GM23338 (cell line): ENCODE data around the gene IFNLR1. TPM values are rescaled to one million over a fixed set of nuclear protein-coding genes. Genes with fewer than 3 reads are reported as not detected.

Experiments used
- ATAC-seq: fragments of 200-7000 bp; cut with Tn5 transposase; 3 replicates; pipeline ENCODE4 v1.9.1; 2020
- DNase-seq: peaks from one replicate; pipeline ENCODE4 v3.0.0-alpha.2; 2015; ENCODE audit warnings: low spot score
- H2AFZ ChIP-seq: fragments of 200-600 bp; sonication (generic); 2 replicates; pipeline ENCODE4 v1.8.0; 2016; ENCODE audit warnings: antibody characterized with exemption, mild to moderate bottlenecking, moderate library complexity
- H3F3A ChIP-seq: fragments of 200-600 bp; sonication (generic); replicated peaks from 2 replicates; pipeline ENCODE4 v1.8.0; 2017; ENCODE audit warnings: antibody characterized with exemption, mixed run types, low read depth
- H3K27ac ChIP-seq: fragments of 200-600 bp; sonication (generic); 2 replicates; pipeline ENCODE4 v1.6.1; 2016; ENCODE audit warnings: low read depth
- H3K27me3 ChIP-seq: fragments of 200-600 bp; sonication (generic); 2 replicates; pipeline ENCODE4 v1.8.0; 2016; ENCODE audit warnings: mild to moderate bottlenecking, mixed run types, moderate library complexity; ENCODE audit not compliant: insufficient read depth
- H3K36me3 ChIP-seq: fragments of 200-600 bp; sonication (generic); 2 replicates; pipeline ENCODE4 v1.8.0; 2016; ENCODE audit warnings: mild to moderate bottlenecking; ENCODE audit not compliant: insufficient read depth
- H3K4me1 ChIP-seq: fragments of 200-600 bp; sonication (generic); 2 replicates; pipeline ENCODE4 v1.8.0; 2016; ENCODE audit warnings: mild to moderate bottlenecking, moderate library complexity; ENCODE audit not compliant: insufficient read depth
- H3K4me2 ChIP-seq: fragments of 200-600 bp; sonication (generic); 2 replicates; pipeline ENCODE4 v1.7.1; 2017; ENCODE audit warnings: mixed run types
- H3K4me3 ChIP-seq: fragments of 200-600 bp; sonication (generic); 2 replicates; pipeline ENCODE4 v1.6.1; 2016; ENCODE audit warnings: mixed run types
- H3K79me2 ChIP-seq: fragments of 200-600 bp; sonication (generic); replicated peaks from 2 replicates; pipeline ENCODE4 v1.8.0; 2017; ENCODE audit warnings: mild to moderate bottlenecking; ENCODE audit not compliant: insufficient read depth
- H3K9me2 ChIP-seq: fragments of 200-600 bp; sonication (generic); 2 replicates; pipeline ENCODE4 v1.8.0; 2017; ENCODE audit not compliant: insufficient read depth
- H4K20me1 ChIP-seq: fragments of 200-600 bp; sonication (generic); replicated peaks from 2 replicates; pipeline ENCODE4 v1.8.0; 2017; ENCODE audit warnings: mild to moderate bottlenecking; ENCODE audit not compliant: insufficient read depth
- H3K27ac Mint-ChIP-seq: 2 replicates; pipeline ENCODE4 v1.8.0; 2020; ENCODE audit warnings: inconsistent platforms, mild to moderate bottlenecking, moderate library complexity, mixed read lengths
- H3K27me3 Mint-ChIP-seq: 3 replicates; pipeline ENCODE4 v1.8.0; 2022; ENCODE audit warnings: low read depth, mild to moderate bottlenecking, moderate library complexity, mixed read lengths, inconsistent platforms; ENCODE audit not compliant: insufficient read depth, poor library complexity
- H3K36me3 Mint-ChIP-seq: 3 replicates; pipeline ENCODE4 v1.8.0; 2021; ENCODE audit warnings: low read depth, mild to moderate bottlenecking, inconsistent platforms, moderate library complexity, mixed read lengths
- H3K4me1 Mint-ChIP-seq: 3 replicates; pipeline ENCODE4 v1.8.0; 2020; ENCODE audit warnings: mild to moderate bottlenecking, inconsistent platforms, mixed read lengths
- H3K4me3 Mint-ChIP-seq: 3 replicates; pipeline ENCODE4 v1.8.0; 2021; ENCODE audit warnings: moderate library complexity, mild to moderate bottlenecking, inconsistent platforms, mixed read lengths
- H3K9me3 Mint-ChIP-seq: 3 replicates; pipeline ENCODE4 v1.8.0; 2020; ENCODE audit warnings: moderate library complexity, mild to moderate bottlenecking, inconsistent platforms, mixed read lengths
- CREB1 ChIP-seq: fragments of 250-450 bp; sonication (Bioruptor Pico); IDR thresholded peaks from 2 replicates; pipeline ENCODE4 v1.5.0; 2020; ENCODE audit warnings: low read depth, mild to moderate bottlenecking, moderate library complexity
- CTCF ChIP-seq, 2 experiments: fragments of 200-600 bp in 1 of 2; sonication (generic) in 1 of 2; conservative IDR thresholded peaks; 2 replicates each; pipeline versions ENCODE4 v1.5.1 to v1.6.1; 2016 to 2017; ENCODE audit warnings: antibody characterized with exemption in 2 of 2, low read depth in 2 of 2, mild to moderate bottlenecking in 2 of 2, moderate library complexity in 1 of 2
- ETS1 ChIP-seq: IDR thresholded peaks from 2 replicates; pipeline ENCODE4 v1.6.1; 2016; ENCODE audit warnings: antibody characterized with exemption
- EZH2 ChIP-seq: fragments of 200-600 bp; sonication (generic); IDR thresholded peaks from one replicate; pipeline ENCODE4 v1.8.0; 2017; ENCODE audit warnings: antibody characterized with exemption, mild to moderate bottlenecking, low read depth; ENCODE audit not compliant: unreplicated experiment
- EZH2phosphoT487 ChIP-seq: fragments of 200-600 bp; sonication (generic); IDR thresholded peaks from one replicate; pipeline ENCODE4 v1.8.1; 2018; ENCODE audit warnings: antibody characterized with exemption; ENCODE audit not compliant: unreplicated experiment
- JUNB ChIP-seq: IDR thresholded peaks from one replicate; pipeline ENCODE4 v1.6.1; 2016; ENCODE audit warnings: antibody characterized with exemption; ENCODE audit not compliant: unreplicated experiment
- NANOG ChIP-seq: IDR thresholded peaks from 2 replicates; pipeline ENCODE4 v1.6.1; 2016; ENCODE audit warnings: antibody characterized with exemption, borderline replicate concordance
- POLR2AphosphoS5 ChIP-seq: IDR thresholded peaks from 2 replicates; pipeline ENCODE4 v1.6.1; 2016; ENCODE audit warnings: antibody characterized with exemption, low read depth
- STAT1 ChIP-seq: IDR thresholded peaks from one replicate; pipeline ENCODE4 v1.6.1; 2016; ENCODE audit warnings: antibody characterized with exemption; ENCODE audit not compliant: unreplicated experiment
- ZNF114 ChIP-seq: fragments of 250-450 bp; sonication (Bioruptor Pico); IDR thresholded peaks from 2 replicates; pipeline ENCODE4 v1.5.0; 2020; ENCODE audit warnings: mild to moderate bottlenecking, moderate library complexity
- ZNF331 ChIP-seq: fragments of 250-450 bp; sonication (Bioruptor Pico); IDR thresholded peaks from 2 replicates; pipeline ENCODE4 v1.5.0; 2020; ENCODE audit warnings: low read depth, mild to moderate bottlenecking, moderate library complexity
- ZNF462 ChIP-seq: fragments of 250-450 bp; sonication (Bioruptor Pico); IDR thresholded peaks from 2 replicates; pipeline ENCODE4 v1.5.0; 2020; ENCODE audit warnings: mild to moderate bottlenecking, moderate library complexity
- polyA plus RNA-seq: library from polyadenylated mRNA; unstranded; fragments of >200 nt; fragmentation: Nextera tagmentation; extraction: Ambion mirVana; gene quantifications from 2 replicates; pipeline ENCODE4 v1.2.1, GENCODE V29; 2016
- total RNA-seq: library from RNA; depleted of rRNA; stranded (reverse); fragments of >200 nt; shearing (Covaris generic); gene quantifications from 2 replicates; pipeline ENCODE4 v1.2.3, GENCODE V29; 2014

Gene IFNLR1
- total and polyA plus RNA-seq, 2 experiments from 2014 or later, result 4.2 to 6.2 TPM

GRCh38 chr1:24206516-24207394 lies 19.7 kb upstream of the IFNLR1 start:
- ATAC-seq (no peak), DNase-seq (no peak)
- no peak overlapping the region for H3K27ac ChIP-seq
- H2AFZ ChIP-seq, result peak overlapping the region; percentile 18; the same call in 1 of the 2 replicates
- H3K9me2 ChIP-seq, result no peaks in the 10 kb centered on the region
- no peaks in the 10 kb centered on the region for H4K20me1 ChIP-seq
- TF ChIP-seq STAT1 (no peak), NANOG (no peak), ZNF462 (CRISPR knock-in tag) (no peak), ZNF331 (CRISPR knock-in tag) (no peak), EZH2phosphoT487 (no peak), POLR2AphosphoS5 (no peak), ZNF114 (CRISPR knock-in tag) (no peak), JUNB (no peak), EZH2 (no peak), ETS1 (no peak), CTCF (conservative IDR thresholded peaks at IDR 0.05; ENCODE audit: low read depth in 2 of 2) (no peak), CREB1 (CRISPR knock-in tag) (no peak)
- Mint-ChIP-seq H3K9me3 (peaks cover 2% of the 10 kb centered on the region; the same call in 1 of the 3 replicates), H3K27ac (no peak overlapping the region), H3K4me1 (peaks cover 9% of the 10 kb centered on the region), H3K27me3 (no peaks in the 10 kb centered on the region), H3K36me3 (no peaks in the 10 kb centered on the region), H3K4me3 (no peak overlapping the region)
- H3K4me3 ChIP-seq, result no peak overlapping the region
- H3K79me2 ChIP-seq, result no peaks in the 10 kb centered on the region
- no peak overlapping the region for H3K4me2 ChIP-seq
- H3F3A ChIP-seq, result no peaks in the 10 kb centered on the region
- H3K4me1 ChIP-seq, result no peaks in the 10 kb centered on the region
- no peaks in the 10 kb centered on the region for H3K36me3 ChIP-seq
- no peaks in the 10 kb centered on the region for H3K27me3 ChIP-seq
